HG03175 (cell line): ENCODE measurements around the gene NEBL.

Source experiments
- ATAC-seq: cut with Tn5 transposase; IDR thresholded peaks from one replicate; pipeline ENCODE4 v1.9.1; 2021; ENCODE audit warnings: mild to moderate bottlenecking, moderate library complexity; ENCODE audit not compliant: unreplicated experiment

Gene NEBL

DNA sequence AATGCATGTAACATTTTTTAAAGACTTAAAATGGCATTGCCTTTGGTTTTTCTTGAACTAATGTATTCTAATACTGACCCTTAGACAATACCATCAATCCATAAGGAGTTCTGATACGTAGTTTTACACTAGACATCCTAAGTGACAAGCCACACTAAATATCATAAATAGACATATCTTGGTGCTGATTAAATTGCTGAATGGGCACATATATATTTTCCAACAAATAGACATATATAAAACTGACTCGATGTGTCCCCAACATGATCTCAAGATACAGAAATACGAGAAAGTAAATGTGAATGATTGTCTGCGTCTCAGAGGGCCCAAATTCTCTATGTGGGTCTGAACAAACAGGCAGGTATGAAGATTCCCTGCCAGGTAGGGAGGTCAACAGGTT is 99.8 kb downstream of the NEBL start:
- no peak for ATAC-seq

DNA sequence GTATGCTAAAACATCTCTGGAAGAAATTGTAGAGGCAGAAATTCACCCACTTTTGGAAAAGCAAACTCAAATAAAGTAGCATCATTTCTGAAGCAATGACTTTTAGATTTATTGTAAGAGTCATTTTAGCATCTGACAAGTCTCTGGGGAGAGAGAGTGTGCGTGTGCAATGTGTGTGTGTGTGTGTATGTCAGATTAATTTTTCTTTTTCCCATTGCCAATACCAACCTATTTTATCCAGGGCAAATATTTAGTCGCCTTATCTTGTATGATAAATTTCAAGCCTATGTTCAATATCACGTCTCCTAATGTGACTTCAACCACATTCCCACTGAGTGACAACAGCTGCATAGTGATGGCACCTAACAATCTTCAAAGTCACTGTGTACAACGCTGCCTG is 101.7 kb downstream of the NEBL start:
- ATAC-seq, result no peak

DNA sequence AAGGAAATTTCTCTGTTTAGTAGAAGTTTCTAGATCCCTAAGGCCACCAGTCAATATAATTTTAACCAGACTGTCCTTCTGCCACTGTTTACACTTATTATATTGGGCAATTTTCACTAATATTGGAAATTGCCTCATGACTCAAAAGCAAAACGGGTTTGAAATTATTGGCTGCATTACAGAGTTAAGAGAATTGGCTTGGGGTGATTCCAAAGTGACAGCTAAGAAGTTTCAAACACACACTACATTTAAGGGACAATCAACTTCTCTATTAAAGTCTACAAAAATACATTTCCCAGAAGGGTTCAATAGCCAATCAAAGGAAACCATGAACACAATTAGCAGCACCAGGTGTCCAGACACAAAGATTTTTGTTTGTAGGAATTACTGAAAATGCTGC is 111.9 kb downstream of the NEBL start:
- ATAC-seq, result no peak

DNA sequence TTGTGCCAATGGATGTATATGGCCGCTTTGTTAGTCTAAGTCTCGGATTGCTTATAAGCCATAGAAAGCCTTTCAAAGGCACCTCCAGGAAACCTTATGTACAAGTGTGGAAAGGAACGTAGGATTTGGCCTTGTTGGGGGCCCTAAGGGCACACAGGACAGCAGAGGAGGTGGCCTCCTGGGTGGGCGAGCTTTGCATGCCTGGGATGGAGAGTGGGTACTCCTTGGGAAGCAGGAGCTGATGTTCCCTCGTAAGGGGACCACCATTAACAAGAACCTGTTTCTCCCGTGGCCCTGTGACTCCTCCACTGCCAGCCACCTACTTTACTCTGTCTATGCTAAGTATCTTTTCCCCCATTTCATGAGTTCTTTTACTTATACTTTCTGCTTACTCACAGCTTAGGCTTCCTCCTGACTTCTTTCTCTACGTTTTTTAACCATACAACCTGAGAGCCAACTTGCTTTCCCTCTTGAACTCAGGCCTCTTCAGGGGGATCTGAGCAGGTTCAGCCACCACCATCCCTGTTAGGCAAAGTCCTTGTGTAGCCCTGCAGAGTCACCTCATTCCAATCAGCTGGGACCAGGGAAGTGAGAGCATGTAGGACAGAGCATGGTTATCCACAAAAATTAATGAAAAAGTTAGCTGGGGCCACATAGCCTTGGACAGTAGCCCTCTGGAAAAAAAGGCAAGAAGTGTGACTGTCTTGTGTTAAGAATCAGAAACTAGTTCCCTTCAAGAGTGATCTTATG is 118.9 kb downstream of the NEBL start:
- ATAC-seq, result no peak

DNA sequence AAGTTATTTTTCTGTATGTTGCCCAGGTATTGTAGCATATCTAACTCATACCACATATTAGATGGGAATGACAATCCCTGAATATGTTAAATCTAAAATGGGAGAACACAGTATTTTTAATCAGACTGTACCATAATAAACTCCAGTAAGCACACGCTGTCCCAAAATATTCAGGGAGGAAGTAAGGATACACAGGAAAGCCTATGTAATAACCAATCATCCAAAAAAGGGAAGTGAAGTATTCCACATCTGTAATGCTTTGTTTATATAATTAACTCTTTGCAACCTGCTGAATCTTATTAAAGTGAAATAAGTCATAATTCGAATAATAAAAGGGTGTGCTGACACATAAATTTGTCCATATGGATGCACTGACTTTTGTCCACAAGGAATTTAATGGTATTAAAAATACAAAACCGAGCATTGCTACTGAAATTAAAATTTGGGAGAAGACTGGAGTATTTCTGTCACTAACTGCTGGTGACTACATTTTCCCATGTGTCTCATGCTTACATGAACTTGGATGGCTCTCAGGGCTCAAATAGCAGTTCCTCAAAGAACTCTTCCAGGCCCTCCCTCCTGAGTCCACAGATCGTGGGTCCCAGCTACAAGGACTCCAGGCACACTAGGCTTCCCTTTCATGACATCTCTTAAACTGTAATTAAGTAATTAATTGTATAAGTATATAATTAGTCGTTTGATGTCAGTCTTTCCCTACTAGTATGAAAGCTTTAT is 120.6 kb downstream of the NEBL start:
- no peak for ATAC-seq

DNA sequence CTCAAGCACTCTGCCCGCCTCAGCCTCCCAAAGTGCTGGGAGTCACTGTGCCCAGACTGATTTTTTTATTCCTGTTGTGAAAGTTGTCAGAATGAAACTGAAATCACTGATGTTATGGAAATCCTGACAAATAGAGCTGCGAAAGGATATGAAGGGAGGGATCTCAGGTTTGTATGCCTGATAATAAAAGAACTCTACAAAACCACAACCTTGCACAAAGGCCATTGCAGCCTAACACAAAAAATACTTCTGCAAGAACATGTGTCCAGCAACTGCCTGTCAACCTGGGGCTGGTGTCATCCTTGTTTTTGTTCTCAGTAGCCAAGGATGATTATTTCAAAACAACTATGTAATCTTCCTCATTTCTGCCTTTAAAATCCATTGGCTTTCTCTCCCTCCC is 126.1 kb downstream of the NEBL start:
- ATAC-seq, result no peak

DNA sequence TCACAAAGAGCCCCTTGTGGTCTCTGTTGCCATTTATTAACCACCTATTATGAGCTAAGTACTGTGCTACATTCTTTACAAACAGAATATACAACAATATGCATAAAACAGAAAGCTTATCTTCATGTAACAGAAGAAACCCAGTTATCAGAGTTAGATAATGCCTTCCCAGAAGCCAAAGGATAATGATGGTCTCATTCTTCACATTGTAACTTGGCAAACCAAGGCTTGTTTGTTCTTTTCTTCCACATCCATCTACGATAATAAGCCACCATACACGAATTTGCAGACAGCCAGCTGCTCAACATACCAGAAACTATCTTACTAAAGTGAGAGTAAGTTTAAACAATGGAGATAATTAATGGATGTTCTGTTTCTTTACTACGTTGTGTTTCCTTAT is 127.6 kb downstream of the NEBL start:
- no peak for ATAC-seq

DNA sequence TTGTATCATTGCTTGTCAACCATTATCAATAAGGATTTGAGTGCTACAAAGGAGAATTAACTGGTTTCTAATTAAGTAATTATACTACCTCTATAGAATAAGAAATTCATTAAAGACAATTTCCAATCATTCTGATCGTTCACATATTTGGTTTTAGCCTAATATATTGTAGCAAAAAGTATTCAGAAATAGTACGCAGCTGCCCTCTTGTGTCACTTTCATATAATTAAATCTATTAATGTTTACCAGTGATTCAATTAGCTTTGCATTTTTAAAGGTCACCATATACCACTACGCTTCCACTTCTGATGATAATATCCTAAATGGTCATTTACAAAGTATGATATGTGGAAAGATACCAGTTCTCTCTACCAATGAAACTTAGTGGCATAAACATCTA is 128.3 kb downstream of the NEBL start:
- peak; percentile 44 for ATAC-seq

DNA sequence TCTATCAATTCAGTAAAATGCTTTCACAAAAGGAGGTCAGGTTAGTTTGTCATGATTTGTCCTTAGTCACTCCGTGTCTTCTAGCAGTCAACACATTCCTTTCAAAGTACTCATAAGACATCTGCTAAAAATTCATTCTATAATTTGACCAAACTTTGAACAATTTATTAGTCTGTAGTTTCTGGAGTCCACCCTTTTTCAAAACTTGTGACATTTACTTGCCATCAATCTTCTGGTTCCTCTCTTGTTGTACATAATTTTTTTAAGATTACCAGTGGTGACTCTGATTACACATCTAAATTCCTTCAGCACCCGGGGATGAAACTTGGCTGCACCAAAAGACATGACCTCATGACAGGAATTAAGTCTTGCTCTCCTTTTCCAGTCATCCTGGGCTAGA is 130.1 kb downstream of the NEBL start:
- ATAC-seq, result no peak

DNA sequence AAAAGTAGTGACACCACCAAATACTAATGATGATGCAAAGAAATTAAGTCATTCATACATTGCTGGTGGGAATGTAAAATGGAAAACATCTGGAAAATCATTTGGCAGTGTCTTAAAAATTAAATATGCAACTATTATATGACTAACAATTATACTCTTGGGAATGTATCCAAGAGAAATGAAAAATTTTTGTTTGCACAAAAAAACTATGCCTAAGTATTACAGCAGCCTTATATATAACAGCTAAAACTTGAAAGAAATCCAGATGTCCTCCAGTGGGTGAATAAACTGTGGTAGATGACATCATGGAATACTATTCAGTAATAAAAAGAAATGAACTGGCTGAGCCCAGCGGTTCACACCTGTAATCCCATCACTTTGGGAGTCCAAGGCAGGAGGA is 132.0 kb downstream of the NEBL start:
- no peak for ATAC-seq

DNA sequence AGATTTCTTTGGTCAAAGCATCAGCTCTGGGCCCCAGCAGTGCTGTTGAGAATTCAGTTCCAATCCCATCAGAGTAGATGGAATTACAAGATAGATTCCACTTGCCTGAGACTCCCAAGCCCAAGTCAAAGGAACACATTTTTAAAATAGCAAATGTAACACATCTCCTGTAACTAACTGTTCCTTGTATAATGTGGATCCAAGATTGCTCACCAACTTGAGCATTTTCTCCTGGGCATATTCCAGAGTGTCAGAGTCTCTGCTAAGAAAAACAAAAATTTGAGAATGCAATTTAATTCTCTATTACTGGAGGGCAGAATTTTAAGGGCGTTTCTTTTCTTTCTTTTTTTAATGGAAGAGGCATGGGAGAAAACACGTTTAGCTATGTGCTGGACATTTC is 136.7 kb downstream of the NEBL start:
- no peak for ATAC-seq

DNA sequence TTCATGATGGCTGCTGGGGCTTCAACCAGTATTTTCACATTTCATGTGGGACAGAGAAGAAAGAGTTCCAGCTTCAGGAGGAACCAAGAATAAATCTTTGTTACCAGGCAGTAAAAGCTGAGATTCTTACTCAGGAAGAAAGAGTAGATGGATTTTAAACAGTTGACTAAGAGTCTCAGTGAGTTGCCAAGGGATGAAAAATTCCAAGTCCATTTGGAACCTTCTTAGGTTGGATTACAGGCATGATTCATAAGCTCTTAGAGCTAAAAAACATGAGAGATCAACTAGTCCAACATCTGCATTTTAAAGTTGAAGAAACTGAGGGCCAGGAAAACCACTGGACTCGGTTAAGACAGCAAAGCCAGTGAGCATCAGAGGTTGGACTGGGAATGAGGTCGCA is 148.6 kb downstream of the NEBL start:
- ATAC-seq, result no peak

DNA sequence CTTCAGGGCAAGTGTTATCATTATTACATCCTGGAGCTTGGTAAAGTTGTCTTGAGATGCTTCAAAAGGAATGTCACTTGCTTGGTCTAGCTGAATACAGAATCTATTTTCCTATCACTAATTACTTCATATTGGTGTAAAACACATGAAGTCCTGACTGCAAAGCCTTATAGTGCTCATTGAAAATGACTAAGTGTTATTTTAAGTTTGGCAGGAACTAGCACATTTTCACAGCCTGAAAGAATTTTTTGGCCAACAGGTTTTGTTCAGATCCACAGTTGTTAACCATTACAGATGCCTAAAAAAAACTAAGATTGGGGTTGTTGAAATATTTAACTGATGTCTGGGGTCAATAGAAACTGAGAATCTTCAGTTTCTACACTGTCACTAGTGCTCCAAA is 149.3 kb downstream of the NEBL start:
- no peak for ATAC-seq

DNA sequence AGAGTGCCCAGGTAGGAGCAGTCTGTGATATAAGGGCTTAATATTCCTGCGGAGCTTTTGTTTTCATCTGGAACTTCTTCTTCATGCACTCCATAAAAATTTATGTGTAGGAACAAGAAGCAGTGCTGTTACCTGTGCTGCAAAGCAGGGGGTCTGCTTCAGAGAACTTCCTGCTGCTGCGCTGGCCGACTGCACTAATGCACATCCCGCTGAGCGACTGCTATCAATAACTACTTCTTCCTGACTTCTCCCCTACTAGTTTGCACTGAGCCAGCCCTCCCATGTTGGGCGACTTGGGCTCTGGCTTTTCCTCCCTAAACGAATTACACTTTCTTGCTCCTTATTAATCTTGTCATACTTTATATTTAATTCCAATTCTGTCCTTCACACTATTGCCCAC is 150.3 kb downstream of the NEBL start:
- ATAC-seq, result no peak

DNA sequence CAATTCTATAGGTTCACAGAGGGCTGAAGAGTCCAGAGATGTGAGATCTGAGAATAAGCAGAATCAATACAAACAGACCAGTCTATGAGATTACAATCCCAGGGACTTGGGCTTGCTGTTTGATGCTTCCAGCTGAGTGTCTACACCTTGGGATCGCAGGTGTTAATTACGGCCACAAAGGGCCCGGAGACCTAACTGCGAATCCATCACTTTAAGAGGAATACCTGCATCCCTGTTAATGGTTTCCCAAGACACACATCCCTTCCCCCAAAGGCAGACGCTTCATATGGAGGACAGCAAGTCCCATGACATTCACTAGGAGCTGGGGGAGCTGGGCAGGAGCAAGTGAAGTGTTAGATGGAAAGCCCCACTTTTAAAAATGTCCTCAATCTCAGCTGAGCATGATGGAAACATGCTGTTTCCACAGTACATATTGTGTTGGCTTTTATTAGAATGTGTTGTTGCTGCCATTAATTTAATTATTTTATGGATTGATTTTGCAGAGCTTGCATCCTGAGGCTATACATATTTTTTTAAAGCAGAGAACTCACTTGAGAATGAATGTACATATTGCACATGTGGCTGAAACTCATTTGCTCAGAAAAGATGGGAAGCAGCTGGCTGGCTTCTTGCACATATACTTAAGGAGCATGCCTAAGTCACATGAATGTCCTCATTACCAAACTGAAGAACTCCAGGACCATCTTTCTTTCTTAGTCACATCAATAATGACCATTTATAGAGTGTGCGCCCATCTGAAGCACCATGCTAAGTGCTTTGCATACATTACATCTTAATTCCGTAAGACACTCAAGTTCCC is 151.3 kb downstream of the NEBL start:
- no peak for ATAC-seq

DNA sequence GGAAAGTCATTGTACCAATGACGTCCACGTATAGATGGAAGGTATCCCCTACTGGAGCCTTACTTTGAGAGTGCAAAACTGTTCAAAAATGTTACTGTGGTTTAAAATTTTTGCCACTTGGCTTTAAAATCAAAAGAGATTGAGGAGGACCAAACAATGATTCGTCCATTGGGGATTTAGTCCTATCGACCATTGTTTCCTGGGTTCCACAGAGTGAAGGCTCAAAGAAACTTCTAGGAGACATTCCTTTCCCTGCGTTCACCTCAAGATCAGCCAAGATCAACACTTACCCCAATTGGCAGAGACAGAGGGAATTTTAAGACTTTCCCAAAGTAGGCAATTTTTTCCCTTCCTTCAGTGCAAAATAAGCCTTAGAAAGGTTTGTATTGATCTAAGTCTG is 152.3 kb downstream of the NEBL start:
- no peak for ATAC-seq

DNA sequence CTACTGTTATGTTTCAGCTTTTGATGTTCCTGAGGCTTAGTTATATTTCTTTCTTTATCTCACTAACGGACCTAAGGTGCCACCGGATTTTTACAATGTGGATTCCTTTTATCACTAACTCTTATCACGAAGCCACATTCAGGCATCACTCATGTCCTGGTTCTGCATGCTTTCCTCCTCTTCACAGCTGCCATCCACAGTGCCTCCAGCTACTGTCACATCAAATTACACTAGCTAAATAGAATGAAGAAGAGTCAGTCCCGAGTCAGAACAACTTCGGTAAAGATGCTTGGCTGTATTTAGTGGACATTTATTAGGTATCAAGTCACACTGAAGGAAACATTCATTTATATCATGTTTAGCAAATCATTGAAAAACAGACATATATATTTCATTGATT is 153.2 kb downstream of the NEBL start:
- ATAC-seq, result no peak

DNA sequence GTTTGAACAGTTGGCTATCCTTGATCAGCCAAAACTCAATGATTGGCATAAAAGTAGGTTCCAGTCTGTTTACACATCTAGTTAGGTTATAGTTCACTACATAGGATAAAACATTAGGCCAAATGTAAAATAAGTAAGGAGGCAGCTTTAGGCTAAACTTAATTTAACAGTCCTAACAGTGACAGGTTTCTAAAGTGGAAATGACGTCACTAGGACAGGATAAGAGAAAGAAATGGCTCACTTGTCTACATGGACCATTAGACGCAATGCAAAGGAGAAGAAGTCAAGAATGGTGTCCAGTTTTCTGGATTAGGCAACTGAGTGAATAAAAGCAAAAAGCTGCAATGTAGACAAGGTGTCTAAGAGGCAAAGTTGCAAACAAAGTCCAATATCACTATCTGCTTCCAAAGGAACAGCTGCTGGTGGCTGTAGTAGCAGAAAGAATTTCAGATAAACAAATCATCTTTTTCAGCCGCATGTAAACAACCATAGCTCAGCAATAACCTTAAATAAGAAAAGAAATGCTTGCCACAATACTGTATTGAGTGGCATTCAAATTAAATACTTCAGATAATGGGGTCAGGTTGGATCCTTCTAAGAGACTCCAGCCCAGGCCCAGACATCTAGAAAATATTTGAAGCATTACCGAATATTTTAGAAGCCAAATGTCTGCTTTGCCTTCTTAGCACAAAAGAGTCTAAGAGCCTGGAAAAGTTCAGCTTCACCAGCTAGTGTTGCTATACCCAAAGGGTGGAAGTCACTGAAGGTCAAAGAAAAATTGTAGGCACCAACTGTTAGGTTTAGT is 154.2 kb downstream of the NEBL start:
- no peak for ATAC-seq

DNA sequence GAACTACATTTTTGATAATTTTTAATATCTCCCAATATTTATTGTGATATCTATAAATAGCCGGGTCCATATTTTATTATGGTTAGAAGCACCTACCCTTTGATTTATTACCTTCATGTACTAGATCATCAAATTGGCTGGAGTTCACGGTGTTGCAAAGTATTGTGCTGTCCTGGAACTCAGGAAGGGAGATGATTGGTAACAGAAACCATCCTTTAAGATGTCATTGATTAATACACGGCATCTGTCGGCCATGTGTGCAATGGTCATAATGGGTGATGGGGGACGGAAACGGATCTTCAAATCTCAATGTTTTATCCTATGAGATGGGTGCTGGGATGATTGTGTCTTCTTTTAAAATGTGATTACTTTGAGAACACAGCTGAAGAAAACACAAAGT is 157.0 kb downstream of the NEBL start:
- ATAC-seq, result no peak

DNA sequence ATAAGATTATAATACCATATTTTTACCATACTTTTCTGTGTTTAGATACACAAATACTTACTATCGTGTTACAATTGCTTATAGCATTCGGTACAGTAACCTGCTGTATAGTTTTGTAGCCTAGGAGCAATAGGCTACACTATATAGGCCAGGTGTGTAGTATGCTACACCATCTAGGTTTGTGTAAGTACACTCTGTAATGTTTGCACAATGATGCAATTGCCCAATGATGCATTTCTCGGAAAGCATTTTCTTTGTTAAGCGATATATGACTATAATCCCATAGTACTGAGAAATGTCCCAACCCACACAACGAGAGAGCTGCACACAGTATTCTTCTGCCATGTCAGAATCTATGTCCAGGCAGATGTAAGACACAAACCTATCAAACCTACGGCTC is 160.0 kb downstream of the NEBL start:
- ATAC-seq, result no peak
